Measurements from ENCODE around the gene MAP1LC3B. TPM values are rescaled to one million over a fixed set of nuclear protein-coding genes. Genes with fewer than 3 reads are reported as not detected.

The MAP1LC3B gene
- total RNA-seq, 1 donor from 2014 or later = 39.1 TPM

GRCh38 chr16:87438611-87438985 is 46.5 kb downstream of the MAP1LC3B start:
- H3K36me3 Mint-ChIP-seq = peaks cover 16% of the 10 kb centered on the region
- H3K4me3 ChIP-seq = no peak overlapping the region
- H2AFZ ChIP-seq (replicated peaks) = no peak overlapping the region
- no peaks in the 10 kb centered on the region for H3K36me3 ChIP-seq
- TF ChIP-seq EZH2phosphoT487 (IDR thresholded peaks at IDR 0.05) (no peak), CTCF (IDR thresholded peaks at IDR 0.05) (no peak), EZH2 (IDR thresholded peaks at IDR 0.05) (no peak)
- H3K4me1 Mint-ChIP-seq = peaks cover 13% of the 10 kb centered on the region
- no peak overlapping the region for H3K4me3 Mint-ChIP-seq
- H3K9me3 ChIP-seq (ENCODE audit: low read depth) = no peaks in the 10 kb centered on the region
- H3K4me1 ChIP-seq = no peaks in the 10 kb centered on the region
- H4K20me1 ChIP-seq (ENCODE audit: low read depth) = peaks cover 8% of the 10 kb centered on the region
- H3K9ac ChIP-seq = no peak overlapping the region
- peaks cover 4% of the 10 kb centered on the region for H3K27me3 Mint-ChIP-seq (ENCODE audit: insufficient read depth, low read depth)
- no peak overlapping the region for H3K4me2 ChIP-seq
- no peak for DNase-seq (ENCODE audit: low spot score)
- H3K27ac Mint-ChIP-seq = no peak overlapping the region
- peaks cover 6% of the 10 kb centered on the region for H3K9me3 Mint-ChIP-seq
- H3K27me3 ChIP-seq = no peaks in the 10 kb centered on the region
- H3F3A ChIP-seq (ENCODE audit: low read depth) = no peaks in the 10 kb centered on the region
- no peak overlapping the region for H3K27ac ChIP-seq
- peaks cover 13% of the 10 kb centered on the region for H3K79me2 ChIP-seq (ENCODE audit: low read depth)

- Mint-ChIP-seq H3K4me1 (peaks cover 12% of the 10 kb centered on the region), H3K27me3 (ENCODE audit: insufficient read depth, low read depth) (peaks cover 4% of the 10 kb centered on the region), H3K4me3 (no peak overlapping the region), H3K36me3 (peaks cover 25% of the 10 kb centered on the region), H3K27ac (no peak overlapping the region), H3K9me3 (peaks cover 17% of the 10 kb centered on the region)
- H3F3A ChIP-seq (ENCODE audit: low read depth) = no peaks in the 10 kb centered on the region
- no peak overlapping the region for H2AFZ ChIP-seq (replicated peaks)
- no peak for TF ChIP-seq EZH2 (IDR thresholded peaks at IDR 0.05)
- no peak for TF ChIP-seq EZH2phosphoT487 (IDR thresholded peaks at IDR 0.05)
- TF ChIP-seq CTCF (IDR thresholded peaks at IDR 0.05) = no peak
- H3K4me3 ChIP-seq = no peak overlapping the region
- no peak for DNase-seq (ENCODE audit: low spot score)
- peaks cover 19% of the 10 kb centered on the region for H3K79me2 ChIP-seq (ENCODE audit: low read depth)
- peaks cover 4% of the 10 kb centered on the region for H3K9me3 ChIP-seq (ENCODE audit: low read depth)
- no peak overlapping the region for H3K27ac ChIP-seq
- no peaks in the 10 kb centered on the region for H3K27me3 ChIP-seq
- H3K9ac ChIP-seq = no peak overlapping the region
- H3K4me1 ChIP-seq = no peaks in the 10 kb centered on the region
- no peak overlapping the region for H3K4me2 ChIP-seq
- peaks cover 8% of the 10 kb centered on the region for H4K20me1 ChIP-seq (ENCODE audit: low read depth)
- H3K36me3 ChIP-seq = no peaks in the 10 kb centered on the region
Observed at GRCh38 chr16:87439926-87440325, 47.8 kb downstream of the MAP1LC3B start.

- Mint-ChIP-seq H3K36me3 (peaks cover 36% of the 10 kb centered on the region), H3K4me1 (no peaks in the 10 kb centered on the region), H3K9me3 (peaks cover 22% of the 10 kb centered on the region), H3K4me3 (no peak overlapping the region), H3K27me3 (ENCODE audit: insufficient read depth, low read depth) (peaks cover 4% of the 10 kb centered on the region), H3K27ac (no peak overlapping the region)
- Histone ChIP-seq H2AFZ (replicated peaks) (no peak overlapping the region), H3K27ac (no peak overlapping the region), H4K20me1 (ENCODE audit: low read depth) (no peaks in the 10 kb centered on the region), H3K9me3 (ENCODE audit: low read depth) (peaks cover 4% of the 10 kb centered on the region), H3K36me3 (peaks cover 6% of the 10 kb centered on the region), H3K4me2 (no peak overlapping the region), H3K79me2 (ENCODE audit: low read depth) (peaks cover 13% of the 10 kb centered on the region), H3K4me3 (no peak overlapping the region), H3K4me1 (no peaks in the 10 kb centered on the region), H3K9ac (no peak overlapping the region), H3K27me3 (no peaks in the 10 kb centered on the region), H3F3A (ENCODE audit: low read depth) (no peaks in the 10 kb centered on the region)
- TF ChIP-seq CTCF (IDR thresholded peaks at IDR 0.05) = no peak
- no peak for TF ChIP-seq EZH2phosphoT487 (IDR thresholded peaks at IDR 0.05)
- no peak for TF ChIP-seq EZH2 (IDR thresholded peaks at IDR 0.05)
- no peak for DNase-seq (ENCODE audit: low spot score)
Observed at GRCh38 chr16:87441886-87442580, 49.9 kb downstream of the MAP1LC3B start.
